SH-SY5Y (cell line): ENCODE results near the gene KCNJ10.

Experiments used
- GATA2 ChIP-seq: IDR thresholded peaks from 2 replicates; pipeline ENCODE4 v1.6.1; 2011; ENCODE audit warnings: mild to moderate bottlenecking, low read depth, low read length
- GATA3 ChIP-seq: IDR thresholded peaks from 2 replicates; pipeline ENCODE4 v1.6.1; 2011; ENCODE audit warnings: low read depth, mild to moderate bottlenecking, low read length, moderate library complexity

- TF ChIP-seq GATA2 = no peak
- no peak for TF ChIP-seq GATA3
Measured at GRCh38 chr1:160066829-160067745, 2.9 kb downstream of the KCNJ10 start.
